Loucy (cell line): Measurements from ENCODE around the gene PSEN1.

ENCODE experiments used
- CTCF ChIP-seq: fragments of 200-600 bp; sonication (generic); conservative IDR thresholded peaks from 2 replicates; pipeline ENCODE4 v1.5.1; 2014; ENCODE audit warnings: mild to moderate bottlenecking, antibody characterized with exemption, low read length
- EZH2phosphoT487 ChIP-seq: fragments of 200-600 bp; IDR thresholded peaks from 2 replicates; pipeline ENCODE4 v1.6.1; 2018; ENCODE audit warnings: antibody characterized with exemption, mild to moderate bottlenecking, moderate library complexity, borderline replicate concordance

GRCh38 chr14:73191441-73191840 is 55.1 kb downstream of the PSEN1 start:
- no peak for TF ChIP-seq CTCF
- TF ChIP-seq EZH2phosphoT487, result no peak
